Measurements from ENCODE around the gene CMTM4. TPM values are rescaled to one million over a fixed set of nuclear protein-coding genes. Genes with fewer than 3 reads are reported as not detected.
"Not testable (repeated sequence)": the region's sequence is repeated elsewhere in the genome, so short reads cannot be mapped to it uniquely, and the experiment has no call there.

CMTM4 gene
- total RNA-seq, 4 donors from 2014 or later, result 13.7 to 24.0 (median 15.8) TPM

GRCh38 chr16:66687906-66688625, 8.5 kb downstream of the CMTM4 start:
- H3K27me3 ChIP-seq, result no peaks in the 10 kb centered on the region
- H3K36me3 ChIP-seq, result no peaks in the 10 kb centered on the region
- H3K4me1 ChIP-seq, result peaks cover 0 to 23% (median 0%) of the 10 kb centered on the region in 3 donors
- H3K4me3 ChIP-seq, result no peak overlapping the region
- intact Hi-C loops (cut with DNase I), result no loop called here
- no peak for TF ChIP-seq CTCF (IDR thresholded peaks at IDR 0.05)
- no peak for TF ChIP-seq POLR2A (IDR thresholded peaks at IDR 0.05)
- DNase-seq, result no peak
- WGBS, 2 donors, result 87 to 93% methylated on average over 3 to 9 of the region's 9 CpGs
- no peak overlapping the region for H3K27ac ChIP-seq
- no peaks in the 10 kb centered on the region for H3K9me3 ChIP-seq

GRCh38 chr16:66685501-66686115, 10.9 kb downstream of the CMTM4 start:
- H3K4me3 ChIP-seq; H3K27me3 ChIP-seq; intact Hi-C loops (cut with DNase I); H3K27ac ChIP-seq; H3K4me1 ChIP-seq; H3K36me3 ChIP-seq; DNase-seq; H3K9me3 ChIP-seq: not testable (repeated sequence)
- 94 to 95% methylated on average over 13 to 14 of the region's 14 CpGs for WGBS, 2 donors

GRCh38 chr16:66682271-66682670, 14.3 kb downstream of the CMTM4 start:
- no peaks in the 10 kb centered on the region for H3K27me3 ChIP-seq
- no peaks in the 10 kb centered on the region for H3K9me3 ChIP-seq
- H3K4me1 ChIP-seq, result no peaks in the 10 kb centered on the region
- TF ChIP-seq CTCF (IDR thresholded peaks at IDR 0.05), result no peak
- TF ChIP-seq POLR2A (IDR thresholded peaks at IDR 0.05), result no peak
- no peak overlapping the region for H3K4me3 ChIP-seq
- intact Hi-C loops (cut with DNase I), result no loop called here
- no peak for DNase-seq
- 74 to 93% methylated on average over 1 of the region's 1 CpG for WGBS, 2 donors
- H3K36me3 ChIP-seq, result no peaks in the 10 kb centered on the region
- no peak overlapping the region for H3K27ac ChIP-seq

GRCh38 chr16:66681676-66682075, 14.9 kb downstream of the CMTM4 start:
- no peak for TF ChIP-seq CTCF (IDR thresholded peaks at IDR 0.05)
- no peak for TF ChIP-seq POLR2A (IDR thresholded peaks at IDR 0.05)
- intact Hi-C loops (cut with DNase I), result no loop called here
- Histone ChIP-seq H3K36me3 (no peaks in the 10 kb centered on the region), H3K4me3 (no peak overlapping the region), H3K27ac (no peak overlapping the region), H3K27me3 (no peaks in the 10 kb centered on the region), H3K4me1 (no peaks in the 10 kb centered on the region), H3K9me3 (no peaks in the 10 kb centered on the region)
- no peak for DNase-seq
- WGBS, 2 donors, result 68 to 91% methylated on average over 4 of the region's 4 CpGs

- Histone ChIP-seq H3K4me3 (no peak overlapping the region), H3K4me1 (no peaks in the 10 kb centered on the region), H3K9me3 (no peaks in the 10 kb centered on the region), H3K36me3 (no peaks in the 10 kb centered on the region), H3K27me3 (no peaks in the 10 kb centered on the region), H3K27ac (no peak overlapping the region)
- WGBS, 2 donors, result 75 to 87% methylated on average over 2 of the region's 2 CpGs
- intact Hi-C loops (cut with DNase I), result no loop called here
- DNase-seq, result no peak
- TF ChIP-seq POLR2A (IDR thresholded peaks at IDR 0.05) (no peak), CTCF (IDR thresholded peaks at IDR 0.05) (no peak)
These were observed 18.2 kb downstream of the CMTM4 start for GRCh38 chr16:66678337-66678736.

Measured in esophagus squamous epithelium (tissue), 5 donors.